K562 (cell line): ENCODE data around the gene C11orf52.

Experiments
- CTCF ChIP-seq, 3 experiments: IDR thresholded peaks in 2 of 3; conservative IDR thresholded peaks in 1 of 3; 2 replicates each; pipeline ENCODE4 v1.5.1; 2011 to 2012; ENCODE audit warnings: low read length in 3 of 3, mild to moderate bottlenecking in 3 of 3, control low read depth in 2 of 3, improper control_type of control experiment in 1 of 3, inconsistent platforms in 1 of 3, low read depth in 1 of 3, mixed read lengths in 1 of 3, moderate library complexity in 1 of 3; ENCODE audit not compliant: insufficient read depth in 2 of 3
- DEAF1 ChIP-seq: fragments of 450-650 bp; formaldehyde crosslinking; IDR thresholded peaks from 2 replicates; pipeline ENCODE4 v1.4.0; 2020; ENCODE audit warnings: mild to moderate bottlenecking, moderate library complexity
- MCM5 ChIP-seq: fragments of 450-650 bp; IDR thresholded peaks from 2 replicates; pipeline ENCODE4 v1.6.1; 2016; ENCODE audit warnings: low read depth
- MTA1 ChIP-seq: fragments of 450-650 bp; IDR thresholded peaks from 2 replicates; pipeline ENCODE4 v1.6.1; 2017; ENCODE audit warnings: borderline replicate concordance
- PATZ1 ChIP-seq: fragments of 250-450 bp; sonication (Bioruptor Pico); IDR thresholded peaks from 2 replicates; pipeline ENCODE4 v1.5.0; 2020; ENCODE audit warnings: mild to moderate bottlenecking, borderline replicate concordance
- SMC3 ChIP-seq: conservative IDR thresholded peaks from 2 replicates; pipeline ENCODE4 v1.6.1; 2011; ENCODE audit warnings: low read depth, low read length, improper control_type of control experiment; ENCODE audit not compliant: insufficient read depth
- ZNF174 ChIP-seq: fragments of 250-450 bp; sonication (Bioruptor Pico); IDR thresholded peaks from 2 replicates; pipeline ENCODE4 v1.4.0; 2020; ENCODE audit warnings: mild to moderate bottlenecking

- TF ChIP-seq CTCF (IDR thresholded peaks at IDR 0.05 in 2 of 3, conservative IDR thresholded peaks at IDR 0.05 in 1 of 3; ENCODE audit: insufficient read depth in 2 of 3, low read depth in 1 of 3, low read length in 3 of 3) (no peak), MCM5 (no peak), SMC3 (no peak), MTA1 (no peak), PATZ1 (CRISPR knock-in tag) (no peak), DEAF1 (no peak), ZNF174 (no peak)
These were observed 21.3 kb downstream of the C11orf52 start for GRCh38 chr11:111939836-111940604.
